SK-N-SH (cell line): ENCODE results near the gene STARD7. TPM values are rescaled to one million over a fixed set of nuclear protein-coding genes. Genes with fewer than 3 reads are reported as not detected.
A peak's percentile ranks its signal among the peaks of the same experiment; 100 is the strongest.

Experiments used
- CHD2 ChIP-seq: fragments of 150-350 bp; IDR thresholded peaks from 2 replicates; pipeline ENCODE4 v1.6.1; 2018; ENCODE audit warnings: low read length; ENCODE audit not compliant: partially characterized antibody
- FOXM1 ChIP-seq: IDR thresholded peaks from 2 replicates; pipeline ENCODE4 v1.4.0; 2012; ENCODE audit warnings: low read depth, mild to moderate bottlenecking
- JUND ChIP-seq: IDR thresholded peaks from 2 replicates; pipeline ENCODE4 v1.4.0; 2012
- MXI1 ChIP-seq: IDR thresholded peaks from 2 replicates; pipeline ENCODE4 v1.6.1; 2012; ENCODE audit warnings: mild to moderate bottlenecking, low read depth, low read length, improper control_type of control experiment
- POLR2AphosphoS5 ChIP-seq: IDR thresholded peaks from 2 replicates; pipeline ENCODE4 v1.6.1; 2012; ENCODE audit warnings: low read depth, low read length
- RXRA ChIP-seq: IDR thresholded peaks from 2 replicates; pipeline ENCODE4 v1.4.0; 2012; ENCODE audit warnings: low read depth, mild to moderate bottlenecking, borderline replicate concordance
- SIN3A ChIP-seq: IDR thresholded peaks from 2 replicates; pipeline ENCODE4 v1.6.1; 2012; ENCODE audit warnings: low read depth, mild to moderate bottlenecking, low read length, moderate library complexity, borderline replicate concordance
- TEAD4 ChIP-seq: IDR thresholded peaks from 2 replicates; pipeline ENCODE4 v1.4.0; 2012; ENCODE audit warnings: mild to moderate bottlenecking, borderline replicate concordance; ENCODE audit not compliant: insufficient read depth
- polyA plus RNA-seq, 3 experiments: library from polyadenylated mRNA; depleted of rRNA; stranded (reverse); fragments of >200 nt; gene quantifications; 2 replicates each; pipeline ENCODE4 v1.2.3, GENCODE V29; 2012
- TF ChIP-seq, protein P1 (sequence below): fragments of 150-350 bp; IDR thresholded peaks from 2 replicates; pipeline ENCODE4 v1.6.1; 2016; ENCODE audit warnings: mild to moderate bottlenecking, low read depth, low read length
- TF ChIP-seq, protein P2 (sequence below): IDR thresholded peaks from 2 replicates; pipeline ENCODE4 v1.6.1; 2012; ENCODE audit warnings: mild to moderate bottlenecking, low read depth, low read length, moderate library complexity
- TF ChIP-seq, protein P3 (sequence below): IDR thresholded peaks from 2 replicates; pipeline ENCODE4; 2012
- TF ChIP-seq, protein P4 (sequence below): IDR thresholded peaks from 2 replicates; pipeline ENCODE4 v1.4.0; 2012; ENCODE audit warnings: low read depth, borderline replicate concordance

The STARD7 gene
- polyA plus RNA-seq, 1 of the 3 experiments (the other 2 are of a cell fraction), result 36.1 TPM

DNA sequence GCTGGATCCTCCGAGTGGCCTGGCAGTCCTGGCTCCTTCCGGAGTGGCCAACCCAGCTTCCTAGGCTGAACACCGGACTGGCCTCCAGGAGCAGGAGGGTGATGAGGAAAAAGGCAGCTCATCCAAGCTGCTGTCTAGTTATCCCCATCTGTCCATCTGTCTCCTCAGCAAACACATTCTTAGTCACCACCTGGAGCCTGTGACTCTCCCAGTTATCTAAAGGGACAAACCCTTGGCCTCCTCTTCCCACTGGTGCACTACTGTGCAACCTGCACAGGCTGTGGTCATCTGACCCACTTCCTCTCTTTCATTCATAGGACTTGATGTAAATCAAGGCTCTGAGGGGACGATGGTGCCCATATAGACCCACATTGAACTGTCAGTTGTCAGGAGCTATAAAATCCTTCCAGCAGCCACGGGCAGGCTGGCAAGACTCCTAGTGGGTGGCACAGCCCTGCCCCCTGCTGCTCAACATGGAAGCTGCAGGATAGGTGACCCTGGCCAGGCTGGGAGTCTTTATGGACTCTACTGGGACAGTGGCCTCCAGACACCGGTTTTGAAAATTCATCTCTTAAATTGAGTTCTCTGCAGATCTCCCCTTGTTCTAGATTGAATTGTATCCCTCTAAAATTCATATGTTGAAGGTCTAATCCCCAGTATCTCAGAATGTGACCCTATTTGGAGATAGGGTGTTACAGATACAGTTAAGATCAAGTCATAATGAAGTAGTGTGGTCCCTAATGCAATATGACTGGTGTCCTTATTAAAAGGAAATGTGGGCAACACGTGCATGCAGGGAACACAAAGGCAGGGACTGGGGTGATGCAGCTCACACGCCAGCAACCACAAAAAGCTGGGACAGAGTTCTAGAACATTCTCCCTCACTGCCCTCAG lies 34.1 kb downstream of the STARD7 start (continued):
- TF ChIP-seq, protein P1, sequence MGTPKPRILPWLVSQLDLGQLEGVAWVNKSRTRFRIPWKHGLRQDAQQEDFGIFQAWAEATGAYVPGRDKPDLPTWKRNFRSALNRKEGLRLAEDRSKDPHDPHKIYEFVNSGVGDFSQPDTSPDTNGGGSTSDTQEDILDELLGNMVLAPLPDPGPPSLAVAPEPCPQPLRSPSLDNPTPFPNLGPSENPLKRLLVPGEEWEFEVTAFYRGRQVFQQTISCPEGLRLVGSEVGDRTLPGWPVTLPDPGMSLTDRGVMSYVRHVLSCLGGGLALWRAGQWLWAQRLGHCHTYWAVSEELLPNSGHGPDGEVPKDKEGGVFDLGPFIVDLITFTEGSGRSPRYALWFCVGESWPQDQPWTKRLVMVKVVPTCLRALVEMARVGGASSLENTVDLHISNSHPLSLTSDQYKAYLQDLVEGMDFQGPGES, result no peak
- TF ChIP-seq MXI1, result peak; percentile 41; the same call in 1 of the 2 replicates
- TF ChIP-seq, protein P2, sequence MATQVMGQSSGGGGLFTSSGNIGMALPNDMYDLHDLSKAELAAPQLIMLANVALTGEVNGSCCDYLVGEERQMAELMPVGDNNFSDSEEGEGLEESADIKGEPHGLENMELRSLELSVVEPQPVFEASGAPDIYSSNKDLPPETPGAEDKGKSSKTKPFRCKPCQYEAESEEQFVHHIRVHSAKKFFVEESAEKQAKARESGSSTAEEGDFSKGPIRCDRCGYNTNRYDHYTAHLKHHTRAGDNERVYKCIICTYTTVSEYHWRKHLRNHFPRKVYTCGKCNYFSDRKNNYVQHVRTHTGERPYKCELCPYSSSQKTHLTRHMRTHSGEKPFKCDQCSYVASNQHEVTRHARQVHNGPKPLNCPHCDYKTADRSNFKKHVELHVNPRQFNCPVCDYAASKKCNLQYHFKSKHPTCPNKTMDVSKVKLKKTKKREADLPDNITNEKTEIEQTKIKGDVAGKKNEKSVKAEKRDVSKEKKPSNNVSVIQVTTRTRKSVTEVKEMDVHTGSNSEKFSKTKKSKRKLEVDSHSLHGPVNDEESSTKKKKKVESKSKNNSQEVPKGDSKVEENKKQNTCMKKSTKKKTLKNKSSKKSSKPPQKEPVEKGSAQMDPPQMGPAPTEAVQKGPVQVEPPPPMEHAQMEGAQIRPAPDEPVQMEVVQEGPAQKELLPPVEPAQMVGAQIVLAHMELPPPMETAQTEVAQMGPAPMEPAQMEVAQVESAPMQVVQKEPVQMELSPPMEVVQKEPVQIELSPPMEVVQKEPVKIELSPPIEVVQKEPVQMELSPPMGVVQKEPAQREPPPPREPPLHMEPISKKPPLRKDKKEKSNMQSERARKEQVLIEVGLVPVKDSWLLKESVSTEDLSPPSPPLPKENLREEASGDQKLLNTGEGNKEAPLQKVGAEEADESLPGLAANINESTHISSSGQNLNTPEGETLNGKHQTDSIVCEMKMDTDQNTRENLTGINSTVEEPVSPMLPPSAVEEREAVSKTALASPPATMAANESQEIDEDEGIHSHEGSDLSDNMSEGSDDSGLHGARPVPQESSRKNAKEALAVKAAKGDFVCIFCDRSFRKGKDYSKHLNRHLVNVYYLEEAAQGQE, result no peak
- no peak for TF ChIP-seq CHD2
- no peak for TF ChIP-seq JUND
- TF ChIP-seq FOXM1, result no peak
- no peak for TF ChIP-seq TEAD4
- TF ChIP-seq SIN3A, result no peak
- TF ChIP-seq RXRA, result no peak
- TF ChIP-seq POLR2AphosphoS5, result no peak
- TF ChIP-seq, protein P3, sequence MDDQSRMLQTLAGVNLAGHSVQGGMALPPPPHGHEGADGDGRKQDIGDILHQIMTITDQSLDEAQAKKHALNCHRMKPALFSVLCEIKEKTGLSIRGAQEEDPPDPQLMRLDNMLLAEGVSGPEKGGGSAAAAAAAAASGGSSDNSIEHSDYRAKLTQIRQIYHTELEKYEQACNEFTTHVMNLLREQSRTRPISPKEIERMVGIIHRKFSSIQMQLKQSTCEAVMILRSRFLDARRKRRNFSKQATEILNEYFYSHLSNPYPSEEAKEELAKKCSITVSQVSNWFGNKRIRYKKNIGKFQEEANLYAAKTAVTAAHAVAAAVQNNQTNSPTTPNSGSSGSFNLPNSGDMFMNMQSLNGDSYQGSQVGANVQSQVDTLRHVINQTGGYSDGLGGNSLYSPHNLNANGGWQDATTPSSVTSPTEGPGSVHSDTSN, result peak; percentile 29; the same call in 1 of the 2 replicates
- TF ChIP-seq, protein P4, sequence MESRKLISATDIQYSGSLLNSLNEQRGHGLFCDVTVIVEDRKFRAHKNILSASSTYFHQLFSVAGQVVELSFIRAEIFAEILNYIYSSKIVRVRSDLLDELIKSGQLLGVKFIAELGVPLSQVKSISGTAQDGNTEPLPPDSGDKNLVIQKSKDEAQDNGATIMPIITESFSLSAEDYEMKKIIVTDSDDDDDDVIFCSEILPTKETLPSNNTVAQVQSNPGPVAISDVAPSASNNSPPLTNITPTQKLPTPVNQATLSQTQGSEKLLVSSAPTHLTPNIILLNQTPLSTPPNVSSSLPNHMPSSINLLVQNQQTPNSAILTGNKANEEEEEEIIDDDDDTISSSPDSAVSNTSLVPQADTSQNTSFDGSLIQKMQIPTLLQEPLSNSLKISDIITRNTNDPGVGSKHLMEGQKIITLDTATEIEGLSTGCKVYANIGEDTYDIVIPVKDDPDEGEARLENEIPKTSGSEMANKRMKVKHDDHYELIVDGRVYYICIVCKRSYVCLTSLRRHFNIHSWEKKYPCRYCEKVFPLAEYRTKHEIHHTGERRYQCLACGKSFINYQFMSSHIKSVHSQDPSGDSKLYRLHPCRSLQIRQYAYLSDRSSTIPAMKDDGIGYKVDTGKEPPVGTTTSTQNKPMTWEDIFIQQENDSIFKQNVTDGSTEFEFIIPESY, result no peak
